Measurements from ENCODE around the gene NANOGP8.

DNA sequence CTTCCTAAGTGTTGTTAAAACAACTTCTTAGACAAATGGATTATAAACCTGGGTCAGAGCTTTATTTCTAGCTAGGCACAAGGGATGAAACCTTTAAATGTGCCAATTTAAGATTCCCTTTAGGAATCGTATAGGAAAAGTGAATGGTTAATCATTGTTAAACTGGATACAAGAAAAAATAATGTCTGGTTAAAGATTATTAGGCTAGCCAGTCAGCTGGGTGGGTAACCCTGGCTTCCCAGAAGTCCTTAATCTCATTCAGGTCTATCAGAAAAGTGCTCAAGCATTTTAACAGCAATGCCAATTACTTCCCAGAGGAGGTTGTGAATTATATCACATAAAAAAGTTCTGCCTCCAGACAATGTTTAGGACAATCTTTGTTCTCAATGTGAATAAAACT is 37.6 kb downstream of the NANOGP8 start:
- TF ChIP-seq CTCF (IDR thresholded peaks at IDR 0.05) (no peak), POLR2A (IDR thresholded peaks at IDR 0.05) (no peak)
